GM23248 (cell line): Measurements from ENCODE around the gene LRSAM1. TPM values are rescaled to one million over a fixed set of nuclear protein-coding genes. Genes with fewer than 3 reads are reported as not detected.
A peak's percentile ranks its signal among the peaks of the same experiment; 100 is the strongest.

Experiments
- DNase-seq: peaks from one replicate; pipeline ENCODE4 v3.0.0-alpha.2; 2015
- H2AFZ ChIP-seq: fragments of 200-600 bp; sonication (generic); 2 replicates; pipeline ENCODE4 v1.6.1; 2016; ENCODE audit warnings: antibody characterized with exemption
- H3F3A ChIP-seq: fragments of 200-600 bp; sonication (generic); 2 replicates; pipeline ENCODE4 v1.6.1; 2016; ENCODE audit warnings: mild to moderate bottlenecking, antibody characterized with exemption, mixed run types; ENCODE audit not compliant: insufficient read depth
- H3K27ac ChIP-seq: fragments of 200-600 bp; sonication (generic); 2 replicates; pipeline ENCODE4 v1.5.1; 2016; ENCODE audit warnings: mild to moderate bottlenecking
- H3K27me3 ChIP-seq: fragments of 200-600 bp; sonication (generic); replicated peaks from 2 replicates; pipeline ENCODE4 v1.6.1; 2016; ENCODE audit warnings: mild to moderate bottlenecking; ENCODE audit not compliant: insufficient read depth
- H3K36me3 ChIP-seq: fragments of 200-600 bp; sonication (generic); 2 replicates; pipeline ENCODE4 v1.6.1; 2016; ENCODE audit warnings: low read depth, mild to moderate bottlenecking
- H3K4me1 ChIP-seq: fragments of 200-600 bp; sonication (generic); 2 replicates; pipeline ENCODE4 v1.6.1; 2016; ENCODE audit warnings: mild to moderate bottlenecking; ENCODE audit not compliant: insufficient read depth
- H3K4me2 ChIP-seq: fragments of 200-600 bp; sonication (generic); one replicate; pipeline ENCODE4 v1.6.1; 2016; ENCODE audit warnings: mild to moderate bottlenecking; ENCODE audit not compliant: unreplicated experiment
- H3K4me3 ChIP-seq: fragments of 200-600 bp; sonication (generic); 2 replicates; pipeline ENCODE4 v1.5.1; 2016; ENCODE audit warnings: mild to moderate bottlenecking
- H3K79me2 ChIP-seq: fragments of 200-600 bp; sonication (generic); 2 replicates; pipeline ENCODE4 v1.6.1; 2016; ENCODE audit warnings: mild to moderate bottlenecking; ENCODE audit not compliant: insufficient read depth
- H3K9ac ChIP-seq: fragments of 200-600 bp; sonication (generic); 2 replicates; pipeline ENCODE4 v1.6.1; 2016; ENCODE audit warnings: mild to moderate bottlenecking
- H3K9me2 ChIP-seq: fragments of 200-600 bp; sonication (generic); 2 replicates; pipeline ENCODE4 v1.6.1; 2016; ENCODE audit warnings: mixed run types, mild to moderate bottlenecking, moderate library complexity; ENCODE audit not compliant: insufficient read depth
- H3K9me3 ChIP-seq: fragments of 200-600 bp; sonication (generic); one replicate; pipeline ENCODE4 v1.6.1; 2017; ENCODE audit warnings: low read depth
- H4K20me1 ChIP-seq: fragments of 200-600 bp; sonication (generic); 2 replicates; pipeline ENCODE4 v1.6.0; 2016; ENCODE audit not compliant: insufficient read depth
- EZH2 ChIP-seq: fragments of 200-600 bp; sonication (generic); IDR thresholded peaks from 2 replicates; pipeline ENCODE4 v1.6.1; 2018; ENCODE audit warnings: antibody characterized with exemption, mild to moderate bottlenecking; ENCODE audit not compliant: insufficient read depth, poor library complexity, severe bottlenecking
- EZH2phosphoT487 ChIP-seq: fragments of 200-600 bp; sonication (generic); IDR thresholded peaks from 2 replicates; pipeline ENCODE4 v1.6.1; 2018; ENCODE audit warnings: antibody characterized with exemption, moderate library complexity, mild to moderate bottlenecking, low read depth; ENCODE audit not compliant: insufficient read depth
- WGBS, 2 experiments: methylation state at CpG; one replicate each; pipeline ENCODE4 v1.1.6; 2015 to 2017; ENCODE audit warnings: low lambda C conversion rate in 2 of 2, low coverage in 1 of 2; ENCODE audit errors: missing lambda C conversion rate in 2 of 2; 5-methylcytosine and 5-hydroxymethylcytosine counted together
- in situ Hi-C: fragments of 300-500 bp; cut with MboI; formaldehyde crosslinking; loops from 2 replicates; pipeline ENCODE4 v1.15.0; 2020
- polyA plus RNA-seq: library from polyadenylated mRNA; unstranded; fragments of >200 nt; fragmentation: Nextera tagmentation; extraction: Ambion mirVana; gene quantifications from 2 replicates; pipeline ENCODE4 v1.2.1, GENCODE V29; 2016
- total RNA-seq: library from RNA; depleted of rRNA; stranded (reverse); fragments of >200 nt; shearing (Covaris generic); gene quantifications from 2 replicates; pipeline ENCODE4 v1.2.3, GENCODE V29; 2014

The LRSAM1 gene
- total and polyA plus RNA-seq, 2 experiments from 2014 or later = 14.9 to 15.5 TPM

GRCh38 chr9:127423476-127423933 is 27.8 kb upstream of the LRSAM1 start:
- H3K9ac ChIP-seq = peak overlapping the region; percentile 88
- no peaks in the 10 kb centered on the region for H3K9me3 ChIP-seq
- peaks cover 55% of the 10 kb centered on the region for H3K79me2 ChIP-seq
- H2AFZ ChIP-seq = peak overlapping the region; percentile 100
- peak overlapping the region; percentile 75 for H3K27ac ChIP-seq
- H3K36me3 ChIP-seq = no peaks in the 10 kb centered on the region
- peak overlapping the region; percentile 98 for H3K4me2 ChIP-seq
- no peaks in the 10 kb centered on the region for H4K20me1 ChIP-seq
- peaks cover 11% of the 10 kb centered on the region for H3K4me1 ChIP-seq
- no peak for DNase-seq
- H3F3A ChIP-seq = no peaks in the 10 kb centered on the region
- no peaks in the 10 kb centered on the region for H3K27me3 ChIP-seq
- TF ChIP-seq EZH2phosphoT487 (no peak), EZH2 (no peak)
- in situ Hi-C loops = no loop called here
- peak overlapping the region; percentile 91 for H3K4me3 ChIP-seq
- WGBS, 2 experiments = 1 to 3% methylated on average over 9 of the region's 9 CpGs
- H3K9me2 ChIP-seq = no peaks in the 10 kb centered on the region

- peaks cover 61% of the 10 kb centered on the region for H3K79me2 ChIP-seq
- H3K27ac ChIP-seq = peak within 1 kb of the TSS; percentile 75
- WGBS, 2 experiments = 1 to 2% methylated on average over 54 of the region's 54 CpGs
- H3K4me2 ChIP-seq = peak within 1 kb of the TSS; percentile 98
- TF ChIP-seq EZH2phosphoT487 (no peak), EZH2 (no peak)
- no peaks in the 10 kb centered on the region for H3K9me2 ChIP-seq
- H3K4me1 ChIP-seq = peaks cover 11% of the 10 kb centered on the region
- peak; percentile 96 for DNase-seq
- H4K20me1 ChIP-seq = no peaks in the 10 kb centered on the region
- peak within 1 kb of the TSS; percentile 88 for H3K9ac ChIP-seq
- H3K4me3 ChIP-seq = peak within 1 kb of the TSS; percentile 91
- in situ Hi-C loops = no loop called here
- H3K36me3 ChIP-seq = peaks cover 6% of the 10 kb centered on the region; the same call in 1 of the 2 replicates
- peak within 1 kb of the TSS; percentile 100 for H2AFZ ChIP-seq
- no peaks in the 10 kb centered on the region for H3K27me3 ChIP-seq
- no peaks in the 10 kb centered on the region for H3K9me3 ChIP-seq
- H3F3A ChIP-seq = no peaks in the 10 kb centered on the region
Observed at GRCh38 chr9:127423934-127424675, 27.2 kb upstream of the LRSAM1 start, which contains the start of gene ZNF79. Gene ZNF79 (plus strand): TSS chr9:127424382. CDS start chr9:127424788, 406 bp downstream.

- Histone ChIP-seq H3K36me3 (peaks cover 9% of the 10 kb centered on the region; the same call in 1 of the 2 replicates), H4K20me1 (no peaks in the 10 kb centered on the region), H3K9ac (peak overlapping the region; percentile 88), H3K79me2 (peaks cover 65% of the 10 kb centered on the region), H3K27ac (peak overlapping the region; percentile 75), H2AFZ (peak overlapping the region; percentile 100), H3K9me3 (no peaks in the 10 kb centered on the region), H3K9me2 (no peaks in the 10 kb centered on the region), H3K4me1 (peaks cover 11% of the 10 kb centered on the region), H3K4me3 (peak overlapping the region; percentile 91), H3K4me2 (peak overlapping the region; percentile 98), H3K27me3 (no peaks in the 10 kb centered on the region), H3F3A (no peaks in the 10 kb centered on the region)
- in situ Hi-C loops = no loop called here
- no peak for DNase-seq
- no peak for TF ChIP-seq EZH2phosphoT487
- 0% methylated on average over 8 to 13 of the region's 13 CpGs for WGBS, 2 experiments
Observed at GRCh38 chr9:127424676-127424999, 26.7 kb upstream of the LRSAM1 start.

- TF ChIP-seq EZH2phosphoT487 = no peak
- WGBS, 2 experiments = 96% methylated on average over 2 of the region's 2 CpGs
- Histone ChIP-seq H3K4me1 (peaks cover 11% of the 10 kb centered on the region), H3K4me2 (no peak overlapping the region), H3K27me3 (no peaks in the 10 kb centered on the region), H2AFZ (no peak overlapping the region), H3K9me3 (no peaks in the 10 kb centered on the region), H3F3A (no peaks in the 10 kb centered on the region), H3K36me3 (peaks cover 21% of the 10 kb centered on the region), H3K9ac (no peak overlapping the region), H4K20me1 (no peaks in the 10 kb centered on the region), H3K4me3 (no peak overlapping the region), H3K27ac (no peak overlapping the region), H3K9me2 (no peaks in the 10 kb centered on the region), H3K79me2 (peaks cover 85% of the 10 kb centered on the region)
- no peak for DNase-seq
- in situ Hi-C loops = no loop called here
Observed at GRCh38 chr9:127426756-127427155, 24.6 kb upstream of the LRSAM1 start.
